Measurements from ENCODE around the gene PACRG.

The PACRG gene

DNA sequence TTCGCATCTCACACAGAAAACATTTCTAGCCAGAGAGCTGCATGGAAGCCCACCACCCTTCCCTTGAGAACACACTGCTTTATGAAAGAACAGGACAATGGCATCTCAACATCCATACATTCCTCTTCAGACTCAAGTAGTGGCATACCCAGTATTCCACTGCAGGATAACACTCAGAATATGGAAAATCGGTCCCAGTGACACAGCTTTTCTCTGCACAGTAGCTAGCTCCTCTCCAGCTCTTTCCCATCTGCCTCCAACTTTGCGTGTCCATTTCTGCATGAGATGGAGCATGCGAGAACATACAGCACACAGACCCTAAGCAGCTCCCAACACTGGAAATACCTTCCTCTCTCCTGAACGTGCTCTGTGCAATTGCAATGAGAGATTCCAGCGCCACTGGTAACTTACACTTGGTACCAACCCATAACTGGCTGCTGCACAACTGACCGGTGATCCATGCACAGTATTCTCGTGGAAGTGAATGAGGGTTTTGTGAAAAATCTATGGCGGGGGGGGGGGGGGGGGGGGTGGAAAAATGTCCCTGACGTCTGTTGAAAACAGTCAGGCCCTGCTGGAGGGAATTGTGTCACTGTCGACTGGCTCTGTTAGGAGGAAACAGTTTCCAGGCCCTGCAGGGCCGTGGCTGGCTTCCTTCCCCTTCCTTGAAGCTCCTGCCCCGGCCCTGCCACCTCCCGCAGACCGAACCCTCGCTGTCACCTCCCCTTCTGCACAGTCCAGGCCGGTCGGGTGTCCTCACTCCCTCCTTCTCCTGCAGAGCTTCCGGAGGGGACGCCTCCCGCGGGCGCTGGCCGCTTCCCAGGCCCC, 420.9 kb downstream of the PACRG start:
- no peaks in the 10 kb centered on the region for H3K9me3 ChIP-seq (ENCODE audit: control insufficient read depth, insufficient read depth, low read length)
- H3K36me3 ChIP-seq (ENCODE audit: insufficient read depth, low read length), result no peaks in the 10 kb centered on the region
- H3K4me1 ChIP-seq (ENCODE audit: insufficient read depth, low read length), result peaks cover 5% of the 10 kb centered on the region; the same call in 1 of the 2 replicates
- H3K9ac ChIP-seq (ENCODE audit: low read depth, low read length), result no peak overlapping the region

DNA sequence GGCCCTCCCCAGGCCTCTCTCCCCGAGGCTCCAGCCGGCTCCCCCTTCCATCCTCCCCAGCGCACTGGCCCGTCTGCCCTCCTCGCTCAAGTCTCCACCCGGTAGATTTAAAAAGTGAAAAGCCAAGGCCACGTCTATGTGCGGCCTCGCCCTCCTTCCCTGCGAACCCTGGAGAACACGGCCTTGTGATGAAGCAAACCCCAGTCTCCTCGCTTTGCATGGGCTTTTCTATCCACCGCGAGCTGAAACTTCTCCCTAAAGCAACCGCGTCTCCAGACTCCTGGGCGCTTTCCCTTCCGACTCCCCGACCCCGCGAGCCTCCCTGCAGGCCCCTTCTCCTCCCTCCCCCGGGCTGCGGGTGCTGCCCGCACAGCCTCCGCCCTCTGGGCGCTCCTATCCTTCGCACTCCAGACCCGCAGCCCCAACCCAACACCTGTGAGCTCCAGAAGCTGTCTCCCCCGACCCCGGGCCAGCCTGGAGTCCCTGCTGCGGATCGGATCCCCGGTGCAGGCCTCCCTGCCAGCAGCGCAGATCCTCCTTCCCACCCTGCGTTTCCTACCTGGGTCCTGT, 421.6 kb downstream of the PACRG start:
- Histone ChIP-seq H3K4me1 (ENCODE audit: insufficient read depth, low read length) (peaks cover 5% of the 10 kb centered on the region; the same call in 1 of the 2 replicates), H3K36me3 (ENCODE audit: insufficient read depth, low read length) (no peaks in the 10 kb centered on the region), H3K9me3 (ENCODE audit: control insufficient read depth, insufficient read depth, low read length) (no peaks in the 10 kb centered on the region), H3K9ac (ENCODE audit: low read depth, low read length) (peak overlapping the region; percentile 33; the same call in 1 of the 2 replicates)

DNA sequence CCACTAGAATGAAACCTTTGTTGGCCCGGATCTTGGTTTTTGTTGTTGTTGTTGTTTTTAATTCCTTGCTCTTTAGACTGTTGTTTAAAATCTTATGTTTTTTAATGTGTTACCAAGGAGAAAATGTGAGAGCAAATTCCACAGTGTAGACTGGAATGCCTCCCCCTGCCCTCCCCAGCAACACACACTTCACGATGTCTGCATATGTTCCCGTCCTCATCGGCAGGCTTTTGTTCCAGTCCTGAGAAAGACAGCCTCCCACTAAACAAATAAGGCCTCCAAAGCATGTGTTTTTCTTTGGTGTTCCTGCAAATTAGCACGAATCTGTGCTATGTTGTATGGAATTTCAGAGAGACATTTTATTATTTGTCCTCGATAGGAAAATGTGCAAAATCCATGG, 423.4 kb downstream of the PACRG start:
- no peaks in the 10 kb centered on the region for H3K36me3 ChIP-seq (ENCODE audit: insufficient read depth, low read length)
- peaks cover 5% of the 10 kb centered on the region; the same call in 1 of the 2 replicates for H3K4me1 ChIP-seq (ENCODE audit: insufficient read depth, low read length)
- no peaks in the 10 kb centered on the region for H3K9me3 ChIP-seq (ENCODE audit: control insufficient read depth, insufficient read depth, low read length)
- no peak overlapping the region for H3K9ac ChIP-seq (ENCODE audit: low read depth, low read length)

DNA sequence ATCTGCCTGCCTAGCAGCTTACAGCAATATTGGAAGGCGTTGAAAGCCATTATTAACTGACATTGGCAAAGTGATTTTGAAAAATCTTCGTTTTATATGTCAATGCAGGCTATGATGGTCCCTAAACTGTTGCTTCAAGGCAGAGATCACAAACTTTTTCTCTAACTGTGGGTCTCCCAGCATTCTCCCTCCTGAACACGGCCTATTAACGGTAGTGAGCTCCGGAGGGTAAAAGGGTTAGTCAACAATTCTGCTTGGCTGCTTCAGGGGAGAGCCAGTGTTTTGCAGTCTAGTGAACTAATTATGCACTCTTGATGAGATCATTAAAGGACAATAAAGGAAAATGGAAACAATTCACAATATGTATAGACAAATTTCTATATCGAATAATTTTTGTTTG, 424.9 kb downstream of the PACRG start:
- H3K4me1 ChIP-seq (ENCODE audit: insufficient read depth, low read length), result peaks cover 5% of the 10 kb centered on the region; the same call in 1 of the 2 replicates
- H3K9ac ChIP-seq (ENCODE audit: low read depth, low read length), result no peak overlapping the region
- H3K9me3 ChIP-seq (ENCODE audit: control insufficient read depth, insufficient read depth, low read length), result no peaks in the 10 kb centered on the region
- H3K36me3 ChIP-seq (ENCODE audit: insufficient read depth, low read length), result no peaks in the 10 kb centered on the region

- H3K4me1 ChIP-seq (ENCODE audit: insufficient read depth, low read length), result no peaks in the 10 kb centered on the region
- H3K9me3 ChIP-seq (ENCODE audit: control insufficient read depth, insufficient read depth, low read length), result no peaks in the 10 kb centered on the region
- no peaks in the 10 kb centered on the region for H3K36me3 ChIP-seq (ENCODE audit: insufficient read depth, low read length)
- H3K9ac ChIP-seq (ENCODE audit: low read depth, low read length), result no peak overlapping the region
These were observed 431.3 kb downstream of the PACRG start for GRCh38 chr6:163159110-163159509.

DNA sequence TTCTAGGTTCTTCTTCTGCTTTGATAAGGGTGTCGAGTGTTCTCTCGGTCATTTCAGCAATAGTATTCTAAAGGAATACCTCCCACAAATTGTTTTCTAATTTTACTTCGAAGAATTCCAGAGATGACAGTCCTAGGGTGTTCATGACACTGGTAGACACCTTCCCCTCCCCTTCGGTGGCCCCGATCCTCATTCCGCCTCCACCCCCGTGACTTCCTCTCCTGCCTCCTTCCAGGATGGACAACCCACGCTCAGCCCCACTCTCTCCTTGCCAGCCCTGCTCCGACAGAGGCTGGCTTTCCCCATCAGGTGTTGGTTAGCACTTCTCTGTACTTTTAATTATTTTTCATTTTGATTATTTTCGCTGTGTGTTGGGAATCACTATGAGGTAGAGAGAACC, 431.9 kb downstream of the PACRG start:
- H3K9me3 ChIP-seq (ENCODE audit: control insufficient read depth, insufficient read depth, low read length), result no peaks in the 10 kb centered on the region
- no peak overlapping the region for H3K9ac ChIP-seq (ENCODE audit: low read depth, low read length)
- H3K4me1 ChIP-seq (ENCODE audit: insufficient read depth, low read length), result no peaks in the 10 kb centered on the region
- no peaks in the 10 kb centered on the region for H3K36me3 ChIP-seq (ENCODE audit: insufficient read depth, low read length)

GRCh38 chr6:163162007-163162873, 434.5 kb downstream of the PACRG start:
- H3K4me1 ChIP-seq (ENCODE audit: insufficient read depth, low read length), result no peaks in the 10 kb centered on the region
- H3K9me3 ChIP-seq (ENCODE audit: control insufficient read depth, insufficient read depth, low read length), result no peaks in the 10 kb centered on the region

GRCh38 chr6:163162874-163163213, 435.1 kb downstream of the PACRG start:
- Histone ChIP-seq H3K9me3 (ENCODE audit: control insufficient read depth, insufficient read depth, low read length) (no peaks in the 10 kb centered on the region), H3K9ac (ENCODE audit: low read depth, low read length) (no peak overlapping the region), H3K36me3 (ENCODE audit: insufficient read depth, low read length) (no peaks in the 10 kb centered on the region), H3K4me1 (ENCODE audit: insufficient read depth, low read length) (no peaks in the 10 kb centered on the region)

More at GRCh38 chr6:163162007-163162873, 434.5 kb downstream of the PACRG start:
- H3K36me3 ChIP-seq (ENCODE audit: insufficient read depth, low read length), result no peaks in the 10 kb centered on the region
- no peak overlapping the region for H3K9ac ChIP-seq (ENCODE audit: low read depth, low read length)

- Histone ChIP-seq H3K9me3 (ENCODE audit: control insufficient read depth, insufficient read depth, low read length) (no peaks in the 10 kb centered on the region), H3K4me1 (ENCODE audit: insufficient read depth, low read length) (no peaks in the 10 kb centered on the region), H3K36me3 (ENCODE audit: insufficient read depth, low read length) (no peaks in the 10 kb centered on the region), H3K9ac (ENCODE audit: low read depth, low read length) (no peak overlapping the region)
These were observed 436.6 kb downstream of the PACRG start for GRCh38 chr6:163164175-163164900.

GRCh38 chr6:163165155-163165910, 437.6 kb downstream of the PACRG start:
- Histone ChIP-seq H3K9me3 (ENCODE audit: control insufficient read depth, insufficient read depth, low read length) (no peaks in the 10 kb centered on the region), H3K9ac (ENCODE audit: low read depth, low read length) (no peak overlapping the region), H3K4me1 (ENCODE audit: insufficient read depth, low read length) (no peaks in the 10 kb centered on the region), H3K36me3 (ENCODE audit: insufficient read depth, low read length) (no peaks in the 10 kb centered on the region)

DNA sequence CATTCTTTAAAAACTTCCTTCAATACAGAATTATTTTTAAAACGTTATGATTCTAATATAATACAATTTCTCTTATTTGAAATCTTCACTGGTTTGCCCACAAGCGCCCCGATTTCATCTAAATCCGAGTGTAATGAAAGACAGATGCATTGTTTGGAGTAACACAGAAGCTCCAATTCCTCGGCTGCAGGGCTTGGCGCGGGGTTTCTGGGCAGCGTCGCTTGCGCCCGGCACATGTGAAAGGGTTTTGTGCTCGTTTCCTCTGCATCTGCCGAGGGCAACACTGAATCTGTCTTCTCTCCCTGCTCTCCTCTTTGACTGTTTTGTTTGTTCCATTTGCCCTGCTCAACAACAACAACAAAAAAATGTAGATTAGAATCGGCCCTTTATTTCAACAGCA, 438.1 kb downstream of the PACRG start:
- Histone ChIP-seq H3K36me3 (ENCODE audit: insufficient read depth, low read length) (no peaks in the 10 kb centered on the region), H3K9ac (ENCODE audit: low read depth, low read length) (no peak overlapping the region), H3K9me3 (ENCODE audit: control insufficient read depth, insufficient read depth, low read length) (no peaks in the 10 kb centered on the region), H3K4me1 (ENCODE audit: insufficient read depth, low read length) (no peaks in the 10 kb centered on the region)

DNA sequence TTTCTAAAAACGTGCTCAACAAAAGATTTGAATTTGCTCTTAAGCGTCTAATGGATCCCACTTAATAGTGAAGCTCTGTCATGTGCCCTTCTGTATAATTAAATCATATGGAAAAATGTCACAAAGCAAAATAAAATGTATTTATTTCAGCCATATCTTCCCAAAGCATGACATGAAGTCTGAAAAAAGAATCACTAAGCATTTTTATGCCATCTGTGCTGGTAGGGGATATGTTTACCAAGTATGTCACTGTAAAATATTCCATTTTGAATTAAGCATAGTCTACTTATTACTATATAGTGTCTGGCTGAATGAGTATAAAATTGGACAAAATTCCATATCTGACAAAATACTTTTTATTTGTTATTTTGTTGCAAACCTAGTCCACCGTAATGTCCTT, 438.7 kb downstream of the PACRG start:
- H3K9ac ChIP-seq (ENCODE audit: low read depth, low read length), result no peak overlapping the region
- H3K4me1 ChIP-seq (ENCODE audit: insufficient read depth, low read length), result no peaks in the 10 kb centered on the region
- no peaks in the 10 kb centered on the region for H3K9me3 ChIP-seq (ENCODE audit: control insufficient read depth, insufficient read depth, low read length)
- H3K36me3 ChIP-seq (ENCODE audit: insufficient read depth, low read length), result no peaks in the 10 kb centered on the region

GRCh38 chr6:163169521-163169920, 441.7 kb downstream of the PACRG start:
- no peak overlapping the region for H3K9ac ChIP-seq (ENCODE audit: low read depth, low read length)

More at GRCh38 chr6:163169521-163169920, 441.7 kb downstream of the PACRG start:
- H3K36me3 ChIP-seq (ENCODE audit: insufficient read depth, low read length), result no peaks in the 10 kb centered on the region
- H3K4me1 ChIP-seq (ENCODE audit: insufficient read depth, low read length), result no peaks in the 10 kb centered on the region
- no peaks in the 10 kb centered on the region for H3K9me3 ChIP-seq (ENCODE audit: control insufficient read depth, insufficient read depth, low read length)

Data from ES-I3 (cell line).